IPS DF 6.9 (cell line): ENCODE results near the gene DGKE.

Experiments used
- DNase-seq: peaks from one replicate; pipeline ENCODE4 v3.0.0-alpha.2; 2013; ENCODE audit warnings: low read depth, low spot score
- H3K27ac ChIP-seq: one replicate; pipeline ENCODE4 v1.5.1; 2013; ENCODE audit warnings: low read length, control low read depth
- H3K27me3 ChIP-seq: 2 replicates; pipeline ENCODE4 v1.6.1; 2013; ENCODE audit warnings: mild to moderate bottlenecking, low read length; ENCODE audit not compliant: control insufficient read depth, insufficient read depth
- H3K36me3 ChIP-seq: 2 replicates; pipeline ENCODE4 v1.6.1; 2013; ENCODE audit warnings: low read length; ENCODE audit not compliant: control insufficient read depth, insufficient read depth
- H3K4me1 ChIP-seq: 2 replicates; pipeline ENCODE4 v1.6.1; 2013; ENCODE audit warnings: low read length; ENCODE audit not compliant: control insufficient read depth, insufficient read depth
- H3K4me3 ChIP-seq: 2 replicates; pipeline ENCODE4 v1.5.1; 2013; ENCODE audit warnings: mild to moderate bottlenecking, low read length
- H3K9me3 ChIP-seq: 2 replicates; pipeline ENCODE4 v1.6.1; 2013; ENCODE audit warnings: low read length, inconsistent platforms; ENCODE audit not compliant: control insufficient read depth, insufficient read depth
- WGBS: extraction: QIAGEN DNeasy Blood & Tissue Kit; methylation state at CpG from one replicate; pipeline ENCODE4 v1.1.7; 2013; ENCODE audit warnings: mixed read lengths, missing lambda C conversion rate; ENCODE audit not compliant: insufficient read length, insufficient coverage; 5-methylcytosine and 5-hydroxymethylcytosine counted together

The DGKE gene

GRCh38 chr17:56833809-56834379 is at the start of gene DGKE, which contains the start of gene C17orf67:
Gene DGKE, plus strand, starts transcription at chr17:56834151. Its CDS starts 645 bp downstream, at chr17:56834796.
Gene C17orf67, minus strand, starts transcription at chr17:56833920. Its CDS starts 18,110 bp downstream, at chr17:56815810.
- DNase-seq: no peak
- Histone ChIP-seq H3K9me3 (no peaks in the 10 kb centered on the region), H3K4me3 (peak within 1 kb of the TSS; percentile 68), H3K27me3 (no peaks in the 10 kb centered on the region; the same call in 1 of the 2 replicates), H3K36me3 (no peaks in the 10 kb centered on the region; the same call in 1 of the 2 replicates), H3K4me1 (peaks cover 3% of the 10 kb centered on the region; the same call in 1 of the 2 replicates), H3K27ac (no peak within 1 kb of the TSS)
- no CpG with 5 or more reads among the region's 66 CpGs for WGBS

DNA sequence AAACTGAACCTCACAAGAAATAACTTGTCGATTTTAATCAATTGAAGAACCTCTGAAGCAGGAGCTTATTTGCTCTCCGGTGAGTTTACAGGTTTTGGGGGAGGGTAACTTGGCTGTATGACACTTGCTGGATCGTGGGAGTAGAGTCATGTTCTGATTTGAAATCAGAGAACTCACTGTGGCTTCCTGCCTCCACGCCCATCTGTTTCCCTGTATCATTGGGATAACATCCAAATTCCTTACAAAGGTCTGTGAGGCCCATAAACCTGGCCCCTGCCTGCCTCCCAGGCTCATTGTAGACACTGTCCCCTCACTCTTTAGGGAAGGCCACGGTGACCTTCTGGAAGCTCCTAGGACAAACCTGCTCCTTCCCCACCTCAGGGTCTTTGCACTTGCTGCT is 48.5 kb upstream of the DGKE start:
- Histone ChIP-seq H3K4me3 (no peak overlapping the region), H3K27me3 (no peaks in the 10 kb centered on the region), H3K36me3 (no peaks in the 10 kb centered on the region), H3K27ac (no peak overlapping the region), H3K4me1 (0 out of 2 replicates have a peak, but pooled peaks cover 1% of the 10 kb centered on the region), H3K9me3 (no peaks in the 10 kb centered on the region)
- DNase-seq: no peak
- WGBS: no CpG with 5 or more reads among the region's 5 CpGs

DNA sequence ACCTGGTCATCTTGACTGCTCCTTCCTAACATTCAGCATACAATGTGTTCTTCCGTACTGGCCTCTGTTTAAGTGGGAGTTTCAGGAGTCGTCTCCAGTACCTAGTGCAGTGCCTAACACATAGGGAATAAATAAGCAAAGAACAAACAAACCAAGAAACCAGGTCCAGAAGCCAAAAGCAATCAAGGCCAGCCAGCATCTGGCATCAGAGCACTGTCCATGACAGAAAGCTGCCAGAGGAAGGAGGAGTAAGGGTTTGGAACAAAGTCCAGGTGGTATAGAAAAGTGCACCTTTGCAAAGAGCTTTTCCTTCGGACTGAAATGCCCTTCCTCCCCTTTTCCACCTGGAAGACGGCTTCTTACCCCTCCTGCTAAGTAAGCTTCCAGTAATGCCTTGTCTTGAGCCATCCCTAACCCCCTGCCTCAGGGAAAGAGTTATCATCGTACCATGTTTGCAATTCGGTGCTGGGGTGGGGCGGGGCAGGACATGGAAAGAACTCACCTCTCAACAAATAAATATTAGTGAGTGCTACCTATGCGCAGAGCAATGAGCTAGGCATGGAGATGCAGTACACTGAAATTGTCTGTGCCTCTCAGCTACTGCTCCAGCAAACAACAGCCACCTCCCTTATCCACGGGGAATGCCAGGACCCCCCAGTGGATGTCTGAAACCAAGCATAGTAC is 47.8 kb upstream of the DGKE start:
- WGBS: no CpG with 5 or more reads among the region's 9 CpGs
- Histone ChIP-seq H3K27ac (no peak overlapping the region), H3K27me3 (no peaks in the 10 kb centered on the region), H3K9me3 (no peaks in the 10 kb centered on the region), H3K4me1 (no peaks in the 10 kb centered on the region), H3K36me3 (no peaks in the 10 kb centered on the region), H3K4me3 (no peak overlapping the region)
- no peak for DNase-seq

DNA sequence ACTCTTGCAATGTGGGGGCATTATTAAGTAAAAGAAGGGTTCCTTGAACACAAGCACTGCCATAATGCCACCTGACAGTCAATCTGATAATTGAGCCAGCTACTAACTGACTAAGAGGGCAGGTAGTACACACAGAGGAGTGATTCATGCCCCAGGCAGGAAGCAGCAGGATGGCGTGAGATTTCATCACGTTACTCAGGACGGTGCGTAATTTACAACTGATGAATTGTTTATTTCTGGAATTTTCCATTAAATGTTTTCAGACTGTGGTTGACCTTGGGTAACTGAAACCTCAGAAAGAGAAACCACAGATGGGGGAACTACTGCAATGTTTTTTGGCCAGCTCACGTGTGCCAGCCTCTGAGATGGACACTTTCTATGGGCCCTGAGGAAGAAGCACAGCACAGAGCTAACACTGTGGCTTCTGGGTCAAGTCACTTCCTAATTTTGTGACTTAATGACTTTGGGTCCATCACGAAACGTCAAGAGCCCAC is 46.9 kb upstream of the DGKE start:
- WGBS: no CpG with 5 or more reads among the region's 7 CpGs
- H3K4me3 ChIP-seq: no peak overlapping the region
- no peaks in the 10 kb centered on the region for H3K9me3 ChIP-seq
- no peaks in the 10 kb centered on the region for H3K27me3 ChIP-seq
- no peaks in the 10 kb centered on the region for H3K36me3 ChIP-seq
- no peaks in the 10 kb centered on the region for H3K4me1 ChIP-seq
- no peak overlapping the region for H3K27ac ChIP-seq
- no peak for DNase-seq

GRCh38 chr17:56792267-56792666 is 41.7 kb upstream of the DGKE start:
- Histone ChIP-seq H3K27me3 (no peaks in the 10 kb centered on the region), H3K27ac (no peak overlapping the region), H3K4me3 (no peak overlapping the region), H3K36me3 (no peaks in the 10 kb centered on the region), H3K4me1 (no peaks in the 10 kb centered on the region), H3K9me3 (no peaks in the 10 kb centered on the region)
- no peak for DNase-seq
- no CpG with 5 or more reads among the region's 1 CpG for whole genome bisulfite sequencing

DNA sequence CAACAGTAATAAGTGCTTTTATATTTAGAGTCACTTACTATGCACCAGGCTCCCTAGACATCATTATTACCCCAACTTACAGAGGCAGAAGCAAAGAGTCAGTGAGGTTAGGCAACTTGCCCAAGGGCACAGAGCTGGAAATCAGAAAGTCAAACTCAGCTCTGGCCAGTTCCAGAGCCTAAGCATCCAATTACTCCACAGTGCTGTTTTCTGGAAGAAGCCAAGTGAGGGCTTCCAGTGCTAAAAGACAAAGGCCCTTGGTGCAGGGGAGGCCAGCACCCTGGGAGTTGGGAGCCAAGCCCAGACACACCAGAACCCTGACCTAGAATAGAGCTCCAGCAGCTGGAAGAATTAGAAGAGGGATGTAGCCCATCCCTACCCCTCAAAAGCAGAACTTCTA is 40.4 kb upstream of the DGKE start:
- no peak for DNase-seq
- Histone ChIP-seq H3K36me3 (no peaks in the 10 kb centered on the region), H3K4me1 (no peaks in the 10 kb centered on the region), H3K27me3 (no peaks in the 10 kb centered on the region), H3K9me3 (no peaks in the 10 kb centered on the region), H3K27ac (no peak overlapping the region), H3K4me3 (no peak overlapping the region)

DNA sequence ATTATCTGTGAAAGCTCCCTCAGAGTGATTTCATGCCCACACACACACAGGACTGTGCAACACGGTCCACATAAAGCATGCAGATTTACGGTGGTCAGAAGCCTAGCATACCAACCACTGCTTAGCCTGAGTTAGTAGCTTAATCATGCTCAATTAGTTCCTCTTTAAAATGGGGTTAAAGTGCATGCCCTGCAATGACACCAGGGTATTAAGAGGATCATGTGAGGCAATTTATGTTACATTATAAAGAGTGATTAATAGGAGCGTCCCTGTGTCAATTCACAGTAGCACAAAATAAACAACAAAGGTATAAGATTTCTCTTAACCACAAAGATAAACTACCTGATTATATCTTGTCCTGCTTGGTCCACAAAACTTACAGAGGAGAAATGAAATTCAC is 40.0 kb upstream of the DGKE start:
- WGBS: no CpG with 5 or more reads among the region's 3 CpGs
- Histone ChIP-seq H3K27me3 (no peaks in the 10 kb centered on the region), H3K4me1 (peaks cover 1% of the 10 kb centered on the region; the same call in 1 of the 2 replicates), H3K4me3 (no peak overlapping the region), H3K36me3 (no peaks in the 10 kb centered on the region), H3K27ac (no peak overlapping the region), H3K9me3 (no peaks in the 10 kb centered on the region)
- DNase-seq: no peak

DNA sequence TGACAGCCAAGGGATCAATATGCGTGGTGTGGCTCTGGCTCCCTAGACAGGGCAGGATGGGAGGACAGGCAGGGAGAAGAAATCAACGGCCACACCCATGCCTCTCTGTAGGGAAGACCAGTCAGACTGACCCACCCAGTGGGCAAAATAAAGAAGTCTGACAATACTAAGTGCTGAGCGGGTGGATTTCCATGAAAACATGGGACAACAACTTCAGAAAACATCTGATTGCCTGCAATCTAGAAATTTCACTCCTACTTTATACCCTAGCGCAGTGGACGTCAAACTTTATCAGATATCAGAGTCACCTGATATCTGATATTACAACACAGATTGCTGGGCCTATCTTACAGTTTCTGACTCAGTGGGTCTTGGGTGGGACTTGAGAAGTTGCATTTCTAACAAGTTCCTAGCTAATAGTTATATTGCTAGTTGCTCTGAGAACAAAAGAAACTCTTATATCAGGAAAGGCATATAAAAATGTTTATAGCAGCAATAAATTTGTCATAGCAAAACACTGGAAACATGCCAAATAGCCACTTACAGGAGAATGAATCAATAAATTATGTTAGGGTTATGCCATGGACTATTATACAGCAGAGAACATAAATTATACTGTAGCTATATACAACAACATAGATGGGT is 38.6 kb upstream of the DGKE start:
- no peak overlapping the region for H3K4me3 ChIP-seq
- H3K27ac ChIP-seq: no peak overlapping the region
- DNase-seq: no peak
- no peaks in the 10 kb centered on the region for H3K27me3 ChIP-seq
- no peaks in the 10 kb centered on the region for H3K9me3 ChIP-seq
- WGBS: no CpG with 5 or more reads among the region's 5 CpGs
- peaks cover 1% of the 10 kb centered on the region; the same call in 1 of the 2 replicates for H3K4me1 ChIP-seq
- H3K36me3 ChIP-seq: no peaks in the 10 kb centered on the region

- no peak overlapping the region for H3K27ac ChIP-seq
- H3K4me1 ChIP-seq: peaks cover 1% of the 10 kb centered on the region; the same call in 1 of the 2 replicates
- H3K9me3 ChIP-seq: no peaks in the 10 kb centered on the region
- H3K36me3 ChIP-seq: no peaks in the 10 kb centered on the region
- H3K27me3 ChIP-seq: no peaks in the 10 kb centered on the region
- WGBS: no CpG with 5 or more reads among the region's 8 CpGs
- no peak for DNase-seq
- no peak overlapping the region for H3K4me3 ChIP-seq
Measured at GRCh38 chr17:56796536-56796935, 37.4 kb upstream of the DGKE start.

GRCh38 chr17:56798916-56799315 is 35.0 kb upstream of the DGKE start:
- Histone ChIP-seq H3K27ac (no peak overlapping the region), H3K36me3 (no peaks in the 10 kb centered on the region), H3K9me3 (no peaks in the 10 kb centered on the region), H3K27me3 (no peaks in the 10 kb centered on the region), H3K4me1 (peaks cover 1% of the 10 kb centered on the region; the same call in 1 of the 2 replicates), H3K4me3 (no peak overlapping the region)
- DNase-seq: peak; percentile 52
- WGBS: no CpG with 5 or more reads among the region's 4 CpGs
